GM18498 (cell line): ENCODE results near the gene UBE2R2.

Experiments used
- ATAC-seq: cut with Tn5 transposase; IDR thresholded peaks from one replicate; pipeline ENCODE4 v1.9.1; 2021; ENCODE audit warnings: mild to moderate bottlenecking, moderate library complexity; ENCODE audit not compliant: unreplicated experiment

The UBE2R2 gene

DNA sequence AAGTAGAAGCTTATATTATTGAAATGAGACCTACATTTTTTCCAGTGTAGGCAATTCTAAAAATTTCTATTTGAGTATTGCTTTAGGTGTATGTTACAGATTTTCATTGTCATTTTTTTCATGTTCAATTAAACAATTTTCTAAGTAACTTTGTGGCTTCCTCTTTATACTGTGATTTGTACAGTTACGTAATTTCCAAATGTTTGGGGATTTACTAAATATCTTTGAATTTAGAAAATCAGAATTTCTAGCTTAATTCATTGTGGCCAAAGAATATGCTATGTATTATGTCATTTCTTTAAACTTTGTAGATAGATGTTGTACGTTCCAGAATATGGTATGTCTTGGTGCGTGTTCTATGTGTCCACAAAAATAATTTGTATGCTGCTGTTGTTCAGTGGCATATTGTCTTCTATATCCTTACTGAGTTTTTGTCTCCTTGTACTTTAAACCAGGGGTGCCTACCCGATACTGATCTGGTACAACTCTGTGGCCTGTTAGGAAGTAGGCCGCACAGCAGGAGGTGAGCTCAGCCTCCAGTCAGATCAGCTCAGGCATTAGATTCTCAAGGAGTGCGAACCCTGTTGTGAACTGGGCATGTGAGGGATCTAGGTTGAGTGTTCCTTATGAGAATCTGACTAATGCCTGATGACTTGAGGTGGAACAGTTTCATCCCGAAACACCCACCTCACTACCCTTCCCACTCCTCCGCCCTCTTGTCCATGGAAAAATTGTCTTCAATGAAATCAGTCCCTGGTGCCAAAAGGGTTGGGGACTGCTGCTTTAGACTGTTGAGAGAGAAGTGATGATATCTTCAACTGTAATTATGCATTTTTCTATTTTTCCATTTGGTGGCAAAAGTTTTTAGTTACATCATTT is 63.5 kb downstream of the UBE2R2 start:
- ATAC-seq = no peak

DNA sequence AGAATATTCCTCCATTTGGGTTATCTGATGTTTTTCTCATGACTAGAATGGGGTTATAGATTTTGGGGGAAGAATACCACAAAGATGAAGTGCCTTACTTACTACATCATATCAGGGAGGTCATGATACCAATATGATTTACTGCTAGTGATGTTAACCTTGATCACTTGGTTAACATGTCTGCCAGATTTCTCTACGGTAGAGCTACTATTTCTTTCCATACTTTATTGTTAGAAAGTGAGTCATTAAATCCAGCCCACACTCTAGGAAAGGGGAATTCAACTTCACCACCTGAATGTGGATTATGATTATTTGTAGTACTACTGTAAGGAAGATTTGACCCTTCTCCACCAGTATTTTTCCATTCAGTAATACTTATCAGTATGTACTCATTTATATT is 64.7 kb downstream of the UBE2R2 start:
- ATAC-seq = no peak

DNA sequence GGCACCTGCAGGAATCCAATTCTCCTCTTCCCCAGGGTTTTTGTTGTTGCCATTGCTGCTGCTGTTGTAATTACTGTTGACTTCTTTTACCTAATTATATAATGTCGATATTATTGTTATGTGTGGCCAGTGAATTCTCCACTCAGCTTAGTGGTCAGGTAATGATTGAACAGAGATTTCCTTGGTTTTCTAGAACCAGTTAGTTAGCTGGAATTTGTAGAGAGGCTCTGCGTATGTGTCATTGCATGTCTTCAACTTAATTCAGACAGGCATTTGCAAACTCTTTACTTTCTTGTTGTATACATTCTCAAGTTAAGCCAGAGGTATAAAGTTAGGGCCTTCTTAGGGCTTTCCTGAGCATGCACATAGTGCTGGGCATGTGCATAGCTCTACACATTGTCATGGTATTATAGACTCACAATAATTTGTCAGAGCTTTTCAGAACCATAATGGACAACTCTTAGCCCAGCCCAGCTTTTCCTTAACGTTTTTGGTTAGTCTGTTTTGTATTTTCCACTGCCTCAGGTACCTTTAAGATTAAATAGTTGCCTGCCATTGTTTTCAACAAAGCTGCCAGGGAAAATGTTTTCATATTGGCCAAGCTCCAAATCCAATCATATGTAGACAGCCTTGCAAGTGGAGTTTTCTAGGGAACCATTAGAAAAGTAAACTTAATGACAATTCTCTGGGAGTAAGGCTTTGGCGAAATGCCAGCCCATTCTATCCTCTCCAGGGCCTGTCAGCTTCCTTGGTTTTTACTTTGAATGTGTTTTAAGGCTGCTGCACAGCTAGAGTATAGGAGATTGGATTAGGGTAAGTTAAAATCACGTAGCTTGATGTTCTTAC is 68.1 kb downstream of the UBE2R2 start:
- ATAC-seq = no peak

DNA sequence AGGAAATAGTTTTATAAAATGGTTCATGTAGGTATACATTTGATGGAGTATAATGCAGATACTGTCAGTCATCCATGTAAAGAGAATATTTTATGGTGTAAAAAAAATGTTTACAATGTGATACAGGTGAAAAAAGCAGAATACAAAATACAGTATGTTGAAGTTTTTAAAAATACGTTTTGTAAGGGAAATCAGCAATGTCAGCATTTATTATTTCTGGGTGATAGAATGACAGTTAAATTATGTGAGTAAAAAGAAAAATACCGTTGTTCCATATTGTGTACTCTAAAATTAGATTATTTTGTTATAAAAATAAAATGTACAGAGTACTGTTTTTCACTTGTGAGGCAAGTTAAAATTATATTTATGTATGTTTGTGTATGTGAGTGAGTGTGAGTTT is 69.0 kb downstream of the UBE2R2 start:
- ATAC-seq = no peak

DNA sequence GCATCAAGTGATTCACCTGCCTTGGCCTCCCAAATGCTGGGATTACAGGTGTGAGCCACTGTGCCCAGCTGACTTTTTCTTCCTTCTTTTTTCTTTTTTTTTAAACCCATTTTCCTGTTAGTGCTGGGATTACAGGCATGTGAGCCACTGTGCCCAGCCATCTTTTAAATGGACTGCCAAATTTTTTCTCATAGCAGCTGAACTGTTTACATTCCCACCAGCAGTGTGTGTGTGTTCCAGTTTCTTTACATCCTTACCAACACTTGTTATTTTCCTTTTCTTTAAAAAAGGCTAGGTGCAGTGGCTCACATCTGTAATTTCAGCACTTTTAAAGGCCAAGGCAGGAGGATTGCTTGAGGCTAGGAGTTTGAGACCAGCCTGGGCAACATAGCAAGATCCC is 76.9 kb downstream of the UBE2R2 start:
- no peak for ATAC-seq

DNA sequence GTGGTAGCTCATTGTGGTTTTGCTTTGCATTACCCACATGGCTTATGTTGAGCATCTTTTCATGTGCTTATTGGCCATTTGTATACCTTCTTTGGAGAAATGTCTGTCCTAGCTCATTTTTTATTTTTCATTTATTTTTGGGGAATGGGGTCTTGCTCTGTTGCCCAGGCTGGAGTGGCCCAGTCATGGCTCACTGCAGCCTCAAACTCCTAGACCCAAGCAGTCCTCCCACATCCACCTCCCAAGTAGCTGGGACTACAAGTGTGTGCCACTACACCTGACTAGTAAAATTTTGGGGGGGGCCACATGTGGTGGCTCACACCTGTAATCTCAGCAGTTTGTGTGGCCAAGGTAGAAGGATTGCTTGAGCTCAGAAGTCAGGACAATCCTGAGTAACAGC is 77.4 kb downstream of the UBE2R2 start:
- ATAC-seq = no peak

DNA sequence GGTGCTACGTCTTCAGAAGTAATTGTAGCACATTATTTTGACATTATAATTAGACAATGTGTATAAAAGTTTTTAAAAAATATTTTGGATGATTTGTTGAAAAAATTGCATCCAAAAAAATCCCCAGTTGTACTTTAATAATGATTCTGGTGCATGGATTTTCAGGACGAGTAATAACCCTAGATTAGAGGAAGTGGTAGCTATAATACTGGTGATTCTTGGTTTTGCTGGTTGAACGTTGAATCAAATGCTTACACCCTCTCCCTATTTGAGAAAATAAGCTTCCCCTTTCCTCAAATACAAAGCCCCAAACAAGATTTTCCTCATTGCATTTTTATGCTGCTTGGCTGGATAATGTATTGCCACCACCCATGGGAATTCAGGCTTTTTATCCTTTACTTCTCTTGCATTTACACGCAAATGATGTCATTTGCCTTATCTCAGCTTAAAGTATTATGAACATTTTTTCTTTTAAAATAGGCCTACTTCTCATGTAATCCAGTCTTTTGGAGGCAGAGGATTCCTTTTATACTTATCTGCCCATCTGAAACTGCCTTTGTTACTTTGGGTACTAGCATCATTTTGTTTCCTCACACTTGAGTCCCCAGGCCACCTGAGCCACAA is 86.3 kb downstream of the UBE2R2 start:
- ATAC-seq = no peak

DNA sequence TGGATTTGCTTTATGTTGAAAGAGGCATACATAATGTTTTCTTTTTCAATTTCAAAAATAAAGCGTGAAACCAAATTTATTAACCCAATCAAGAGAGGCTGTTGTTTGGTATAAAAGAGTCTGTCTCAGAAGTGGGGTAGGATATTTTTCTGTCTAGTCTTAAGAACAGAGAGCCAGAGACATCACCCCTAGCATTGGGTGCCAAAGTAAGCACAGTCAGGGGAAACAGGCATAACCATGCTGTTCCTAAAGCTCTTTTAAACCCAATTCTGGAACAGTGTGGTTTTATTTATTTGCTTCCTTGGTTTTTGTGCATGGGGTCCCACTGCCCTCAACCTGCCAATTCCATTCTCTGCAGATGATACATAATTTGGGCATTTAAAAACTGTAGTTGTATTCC is 88.2 kb downstream of the UBE2R2 start:
- no peak for ATAC-seq

DNA sequence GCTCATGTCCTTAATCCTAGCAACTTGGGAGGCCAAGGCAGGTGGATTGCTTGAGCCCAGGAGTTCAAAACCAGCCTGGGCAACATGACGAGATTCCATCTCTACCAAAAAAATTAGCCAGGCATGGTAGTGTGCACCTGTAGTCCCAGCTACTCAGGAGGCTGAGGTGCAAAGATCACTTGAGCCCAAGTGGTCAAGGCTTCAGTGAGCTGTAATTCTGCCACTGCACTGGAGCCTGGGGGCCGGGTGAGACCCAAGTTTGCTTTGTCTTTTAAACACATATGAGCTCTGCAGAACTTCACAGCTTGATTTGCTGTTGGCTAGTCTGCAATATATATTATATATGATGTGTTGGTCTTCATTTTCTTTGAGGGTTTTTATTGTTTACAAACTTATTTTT is 89.8 kb downstream of the UBE2R2 start:
- ATAC-seq = no peak

DNA sequence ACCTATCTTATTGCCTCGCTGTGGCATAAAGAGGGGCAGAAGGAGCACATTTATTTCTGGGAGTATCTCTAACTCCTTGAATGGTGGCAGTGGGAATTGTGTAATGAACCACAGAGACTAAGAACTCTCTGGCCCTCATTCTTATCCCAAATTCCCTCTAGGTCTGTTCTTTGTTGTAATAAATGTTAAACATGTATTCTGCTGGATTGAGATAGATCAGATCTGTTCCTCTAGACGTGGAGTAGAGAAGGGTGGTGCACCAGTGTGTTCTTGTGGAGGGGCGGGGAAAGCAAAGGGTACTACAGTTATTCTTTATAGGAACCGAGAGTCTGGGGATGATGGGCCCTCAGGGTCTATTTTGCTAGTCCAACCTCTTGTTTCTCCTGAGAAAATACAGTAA is 90.4 kb downstream of the UBE2R2 start:
- no peak for ATAC-seq

DNA sequence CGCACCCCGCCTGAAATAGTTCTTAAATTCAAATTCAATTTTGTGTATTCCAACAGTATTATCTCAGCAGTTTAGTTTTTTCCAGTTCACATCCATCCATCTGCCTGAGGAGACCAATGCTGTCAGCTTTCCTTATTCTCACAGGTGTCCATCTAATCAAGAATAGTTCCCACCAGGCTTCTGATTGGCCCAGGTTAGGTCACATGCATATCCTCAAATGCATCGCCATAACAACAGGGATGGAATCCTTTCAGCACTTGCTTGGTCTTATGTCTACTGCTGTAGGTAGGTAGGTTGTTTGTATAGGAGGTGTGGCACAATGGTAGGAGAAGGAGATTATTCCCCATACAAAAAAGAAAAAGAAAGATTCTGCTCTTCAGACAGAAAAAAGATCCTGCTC is 91.2 kb downstream of the UBE2R2 start:
- ATAC-seq = no peak

DNA sequence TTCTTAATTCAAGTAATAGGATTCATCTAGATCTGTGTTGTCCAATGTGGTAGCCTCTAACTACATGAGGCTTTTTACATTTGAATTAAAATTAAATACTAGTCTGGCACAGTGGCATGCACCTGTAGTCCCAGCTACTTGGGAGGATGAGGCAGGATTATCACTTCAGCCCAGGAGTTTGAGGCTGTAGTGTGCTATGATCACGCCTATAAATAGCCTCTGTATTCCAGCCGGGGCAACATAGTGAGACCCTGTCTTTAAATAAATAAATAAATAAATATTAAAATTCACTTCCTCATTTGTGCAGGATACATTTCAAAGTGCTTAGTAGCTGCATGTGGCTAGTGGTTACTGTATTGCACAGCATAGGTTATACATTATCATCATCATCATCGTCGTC is 91.8 kb downstream of the UBE2R2 start:
- ATAC-seq = no peak

DNA sequence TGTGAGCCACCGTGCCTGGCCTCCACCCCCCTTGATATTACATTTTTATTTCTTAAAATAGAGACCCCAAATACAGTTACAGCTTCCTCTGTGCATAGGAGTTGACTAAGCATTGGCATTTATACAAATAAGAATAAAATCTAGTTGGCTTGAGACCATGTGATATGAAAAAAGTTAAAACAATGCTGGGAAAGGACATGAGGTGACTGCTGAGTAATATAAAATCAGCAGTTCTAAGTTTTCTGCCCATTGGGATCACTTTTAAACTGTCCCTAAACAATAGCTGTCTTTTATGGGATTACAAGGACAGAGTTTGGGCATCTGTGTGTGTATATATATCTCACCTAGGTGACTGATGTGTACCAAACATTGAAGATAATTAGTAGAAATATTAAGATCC is 96.6 kb downstream of the UBE2R2 start:
- ATAC-seq = no peak

DNA sequence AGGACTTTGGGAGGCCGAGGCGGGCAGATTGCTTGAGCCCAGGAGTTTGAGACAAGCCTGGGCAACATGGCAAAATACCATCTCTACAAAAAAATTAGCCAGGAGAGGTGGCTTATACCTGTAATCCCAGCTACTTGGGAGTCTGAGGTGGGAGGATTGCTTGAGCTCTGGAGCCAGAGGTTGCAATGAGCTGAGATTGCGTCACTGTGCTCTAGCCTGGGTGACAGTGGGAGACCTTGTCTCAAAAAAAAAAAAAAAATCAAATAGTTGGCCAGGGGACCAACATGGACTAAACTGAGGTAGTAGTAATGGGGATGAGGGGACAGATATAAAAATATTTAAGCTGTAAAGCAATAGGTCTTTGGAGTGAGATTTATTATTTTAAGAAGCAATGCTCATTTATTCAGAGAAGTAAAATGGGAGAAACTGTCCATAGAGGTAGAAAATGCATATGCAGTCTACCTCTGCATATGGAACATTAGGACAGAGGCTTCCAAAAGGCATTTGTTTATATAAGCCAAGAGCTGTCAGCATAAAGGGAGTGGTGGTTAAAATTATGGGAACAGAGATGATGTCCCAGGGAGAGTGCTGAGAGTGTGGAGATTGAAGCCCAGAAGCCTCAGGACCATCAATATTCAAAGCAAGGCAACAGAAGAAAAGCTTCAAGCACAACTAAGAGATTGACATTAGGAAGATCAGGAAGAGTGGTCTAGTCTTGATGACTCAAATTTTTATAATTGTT is 98.1 kb downstream of the UBE2R2 start:
- no peak for ATAC-seq

DNA sequence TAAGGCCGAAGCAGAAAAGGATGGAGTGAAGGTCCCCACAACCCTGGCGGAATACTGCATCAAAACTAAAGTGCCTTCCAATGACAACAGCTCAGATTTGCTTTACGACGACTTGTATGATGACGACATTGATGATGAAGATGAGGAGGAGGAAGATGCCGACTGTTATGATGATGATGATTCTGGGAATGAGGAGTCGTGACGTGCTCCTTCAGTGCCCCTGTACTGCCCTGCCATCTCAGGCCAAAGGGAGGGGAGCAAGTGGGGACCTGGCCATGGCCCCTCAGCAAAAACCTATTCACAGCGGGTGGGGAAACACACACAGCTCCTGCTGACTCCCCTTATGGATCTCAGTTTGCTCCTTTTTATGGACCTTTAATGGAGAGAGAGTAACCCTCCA is 100.1 kb downstream of the UBE2R2 start:
- no peak for ATAC-seq

DNA sequence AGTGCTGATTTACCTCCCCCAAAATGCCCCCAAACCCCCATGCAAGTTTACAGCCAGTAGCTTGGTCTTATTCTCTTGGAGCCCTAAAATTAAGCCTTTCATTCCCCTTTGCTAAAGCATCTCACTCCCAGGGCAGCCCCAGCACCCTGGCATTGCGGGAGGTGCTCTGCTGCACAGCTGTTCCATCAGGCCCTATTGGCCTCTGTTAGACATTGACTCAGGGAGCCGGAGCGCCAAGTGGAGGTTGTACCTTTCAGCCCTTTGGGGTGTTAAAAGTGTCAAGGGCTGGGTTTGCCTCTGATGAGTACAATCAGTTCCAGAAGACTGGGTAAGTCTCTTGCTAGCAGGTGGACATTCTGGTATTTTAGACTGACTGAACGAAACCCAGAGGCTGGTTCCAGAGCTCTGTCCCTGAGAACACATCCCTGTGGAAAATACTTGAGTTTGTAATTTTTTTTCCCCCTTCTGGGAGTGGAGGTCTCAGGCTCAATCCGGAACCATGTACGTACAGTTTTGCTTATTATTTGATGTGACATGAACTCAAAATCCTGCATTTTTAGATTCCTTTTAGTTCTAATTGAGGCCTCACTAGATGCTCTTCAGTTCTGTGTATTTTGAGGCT is 102.4 kb downstream of the UBE2R2 start:
- ATAC-seq = no peak

DNA sequence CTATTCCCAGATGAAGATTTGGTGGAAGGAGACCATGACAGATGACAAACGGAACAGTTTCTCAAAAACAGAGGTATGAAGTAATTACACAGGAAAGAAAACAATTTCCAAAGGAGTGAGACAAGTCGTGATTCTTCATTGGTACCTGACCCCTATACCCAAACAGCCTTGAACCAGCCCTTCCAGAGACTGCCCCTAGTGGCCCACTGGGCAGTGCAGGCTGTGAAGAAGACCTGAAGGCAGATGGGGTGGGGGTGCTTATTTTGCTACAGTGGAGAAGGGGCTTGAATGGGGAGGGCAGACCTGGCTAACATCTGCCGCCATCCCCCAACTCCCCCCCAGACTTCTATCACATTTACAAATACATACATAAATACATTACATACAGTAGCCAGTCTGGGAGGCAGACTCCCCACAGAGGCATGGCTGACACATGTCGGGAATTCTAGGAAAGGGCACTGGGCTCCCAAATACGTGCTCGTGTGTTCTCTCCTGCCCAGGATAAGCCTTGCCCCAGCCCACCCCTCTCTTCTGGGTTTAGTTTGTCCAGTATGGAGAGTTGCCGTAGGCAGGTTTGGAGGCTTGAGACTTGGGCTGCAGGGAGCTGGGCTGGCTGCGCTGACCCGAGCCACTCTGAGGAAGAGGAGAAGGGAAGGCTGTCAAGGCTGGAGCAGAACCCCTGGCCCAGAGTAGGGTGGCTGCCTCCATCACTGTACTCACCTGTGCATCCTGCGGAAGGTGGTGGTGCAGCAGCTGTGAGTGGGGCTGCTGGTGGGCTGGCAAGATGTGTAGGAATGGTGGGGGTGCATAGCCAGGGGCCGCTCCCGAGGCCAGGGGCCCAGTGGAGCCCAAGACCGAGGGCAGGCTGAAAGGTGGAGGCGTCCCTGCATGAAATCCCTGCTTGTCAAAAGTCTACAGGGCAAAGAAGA is 105.3 kb downstream of the UBE2R2 start:
- ATAC-seq = no peak

DNA sequence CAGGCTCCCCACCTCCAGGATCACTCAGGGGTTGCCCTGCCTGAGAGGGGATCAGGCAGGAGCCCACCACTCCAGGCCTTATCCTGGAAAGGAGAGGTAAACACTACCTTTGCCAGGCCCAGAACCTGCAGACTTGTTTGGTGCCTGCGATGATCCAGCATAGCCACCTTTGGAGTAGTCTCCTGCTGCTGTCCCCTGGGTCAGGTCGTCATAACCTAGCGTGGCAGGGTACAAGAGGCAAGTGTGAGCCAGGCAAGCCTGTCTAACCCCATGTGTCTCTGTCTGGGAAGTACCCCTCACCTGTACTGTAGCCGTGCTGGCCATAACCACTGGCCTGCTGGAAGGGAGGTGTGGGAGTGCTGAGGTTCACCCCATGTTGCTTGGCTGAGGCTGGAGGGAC is 106.1 kb downstream of the UBE2R2 start:
- ATAC-seq = no peak

DNA sequence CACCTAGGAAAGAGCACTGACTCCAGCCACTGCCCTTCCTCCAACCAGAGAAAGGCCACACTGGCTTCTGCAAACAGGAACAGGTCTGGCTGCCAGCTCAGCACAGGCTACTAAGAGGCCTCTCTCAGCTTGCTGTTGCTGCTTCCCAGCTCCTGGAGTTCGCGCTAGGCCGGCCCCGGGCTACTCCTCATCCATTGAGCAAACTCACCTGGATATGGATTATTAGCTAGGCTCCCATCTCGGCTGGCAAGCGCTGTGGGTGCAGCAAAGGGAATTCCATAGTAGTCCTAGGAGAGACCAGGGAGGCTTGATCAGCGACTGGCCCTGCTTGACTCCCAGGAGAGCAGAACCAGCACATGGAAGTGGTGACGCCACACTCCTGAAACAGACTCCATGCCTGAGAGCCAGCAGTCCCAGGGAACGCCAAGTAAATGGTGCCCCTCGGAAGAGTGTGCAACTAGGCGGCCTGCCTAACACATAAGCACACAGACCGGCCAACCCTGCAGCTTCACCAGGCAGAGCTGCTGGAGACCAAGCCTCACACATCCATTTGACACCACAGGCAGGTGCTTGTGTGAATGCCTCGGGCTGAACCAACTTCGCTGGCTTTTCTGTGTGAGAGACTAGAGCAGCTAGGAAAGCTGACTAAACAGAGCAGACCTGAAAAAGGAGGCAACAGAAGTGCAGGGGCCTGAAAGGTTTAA is 107.2 kb downstream of the UBE2R2 start:
- ATAC-seq = no peak
